ENCODE measurements around the gene ZRANB2. TPM values are rescaled to one million over a fixed set of nuclear protein-coding genes. Genes with fewer than 3 reads are reported as not detected.

The ZRANB2 gene
- total RNA-seq, 1 donor from 2014 or later, result 112 TPM

GRCh38 chr1:71068325-71069240, 12.3 kb downstream of the ZRANB2 start:
- TF ChIP-seq, protein P1, sequence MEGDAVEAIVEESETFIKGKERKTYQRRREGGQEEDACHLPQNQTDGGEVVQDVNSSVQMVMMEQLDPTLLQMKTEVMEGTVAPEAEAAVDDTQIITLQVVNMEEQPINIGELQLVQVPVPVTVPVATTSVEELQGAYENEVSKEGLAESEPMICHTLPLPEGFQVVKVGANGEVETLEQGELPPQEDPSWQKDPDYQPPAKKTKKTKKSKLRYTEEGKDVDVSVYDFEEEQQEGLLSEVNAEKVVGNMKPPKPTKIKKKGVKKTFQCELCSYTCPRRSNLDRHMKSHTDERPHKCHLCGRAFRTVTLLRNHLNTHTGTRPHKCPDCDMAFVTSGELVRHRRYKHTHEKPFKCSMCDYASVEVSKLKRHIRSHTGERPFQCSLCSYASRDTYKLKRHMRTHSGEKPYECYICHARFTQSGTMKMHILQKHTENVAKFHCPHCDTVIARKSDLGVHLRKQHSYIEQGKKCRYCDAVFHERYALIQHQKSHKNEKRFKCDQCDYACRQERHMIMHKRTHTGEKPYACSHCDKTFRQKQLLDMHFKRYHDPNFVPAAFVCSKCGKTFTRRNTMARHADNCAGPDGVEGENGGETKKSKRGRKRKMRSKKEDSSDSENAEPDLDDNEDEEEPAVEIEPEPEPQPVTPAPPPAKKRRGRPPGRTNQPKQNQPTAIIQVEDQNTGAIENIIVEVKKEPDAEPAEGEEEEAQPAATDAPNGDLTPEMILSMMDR (conservative IDR thresholded peaks at IDR 0.05), result no peak
- Mint-ChIP-seq H3K9me3 (no peaks in the 10 kb centered on the region), H3K27me3 (no peaks in the 10 kb centered on the region), H3K4me1 (ENCODE audit: unreplicated experiment) (no peaks in the 10 kb centered on the region), H3K36me3 (peaks cover 33% of the 10 kb centered on the region), H3K4me3 (no peak overlapping the region), H3K27ac (no peak overlapping the region)
- DNase-seq (ENCODE audit: extremely low spot score, unreplicated experiment), result no peak

GRCh38 chr1:71054791-71055190, 26.0 kb downstream of the ZRANB2 start:
- H3K4me3 Mint-ChIP-seq, result no peak overlapping the region

GRCh38 chr1:71054281-71054731, 26.5 kb downstream of the ZRANB2 start:
- Mint-ChIP-seq H3K4me3 (no peak overlapping the region), H3K27me3 (peaks cover 15% of the 10 kb centered on the region), H3K4me1 (ENCODE audit: unreplicated experiment) (no peaks in the 10 kb centered on the region), H3K27ac (no peak overlapping the region), H3K36me3 (peaks cover 15% of the 10 kb centered on the region), H3K9me3 (no peaks in the 10 kb centered on the region)
- DNase-seq (ENCODE audit: extremely low spot score, unreplicated experiment), result no peak
- TF ChIP-seq, protein P1 (conservative IDR thresholded peaks at IDR 0.05), result no peak

More at GRCh38 chr1:71054791-71055190, 26.0 kb downstream of the ZRANB2 start:
- TF ChIP-seq, protein P1 (conservative IDR thresholded peaks at IDR 0.05), result no peak
- H3K36me3 Mint-ChIP-seq, result peaks cover 17% of the 10 kb centered on the region
- no peak overlapping the region for H3K27ac Mint-ChIP-seq
- H3K9me3 Mint-ChIP-seq, result no peaks in the 10 kb centered on the region
- no peak for DNase-seq (ENCODE audit: extremely low spot score, unreplicated experiment)
- H3K27me3 Mint-ChIP-seq, result peaks cover 11% of the 10 kb centered on the region
- no peaks in the 10 kb centered on the region for H3K4me1 Mint-ChIP-seq (ENCODE audit: unreplicated experiment)

DNA sequence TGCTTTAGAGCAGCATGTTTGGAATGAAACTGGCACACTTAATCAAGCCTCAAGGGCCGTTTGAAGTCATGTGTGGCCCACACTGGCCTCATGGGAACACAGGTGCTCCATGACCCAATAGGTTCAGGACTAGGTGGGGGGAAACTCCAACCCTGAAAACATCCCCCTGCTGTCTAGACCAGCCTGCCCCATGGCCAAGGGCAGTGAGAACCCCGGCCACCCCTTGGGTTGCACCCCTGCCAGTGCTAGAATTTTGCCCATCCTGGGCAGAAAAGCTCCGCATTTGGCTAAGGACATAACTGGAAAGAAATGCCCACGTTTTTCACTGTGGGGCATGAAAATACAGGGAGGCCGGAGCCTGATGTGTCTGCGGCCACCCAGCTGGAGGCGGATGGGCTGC, 27.1 kb downstream of the ZRANB2 start:
- Mint-ChIP-seq H3K36me3 (peaks cover 9% of the 10 kb centered on the region), H3K27ac (no peak overlapping the region), H3K9me3 (no peaks in the 10 kb centered on the region), H3K27me3 (peaks cover 20% of the 10 kb centered on the region), H3K4me3 (no peak overlapping the region), H3K4me1 (ENCODE audit: unreplicated experiment) (no peaks in the 10 kb centered on the region)
- TF ChIP-seq, protein P1 (conservative IDR thresholded peaks at IDR 0.05), result no peak
- DNase-seq (ENCODE audit: extremely low spot score, unreplicated experiment), result no peak

DNA sequence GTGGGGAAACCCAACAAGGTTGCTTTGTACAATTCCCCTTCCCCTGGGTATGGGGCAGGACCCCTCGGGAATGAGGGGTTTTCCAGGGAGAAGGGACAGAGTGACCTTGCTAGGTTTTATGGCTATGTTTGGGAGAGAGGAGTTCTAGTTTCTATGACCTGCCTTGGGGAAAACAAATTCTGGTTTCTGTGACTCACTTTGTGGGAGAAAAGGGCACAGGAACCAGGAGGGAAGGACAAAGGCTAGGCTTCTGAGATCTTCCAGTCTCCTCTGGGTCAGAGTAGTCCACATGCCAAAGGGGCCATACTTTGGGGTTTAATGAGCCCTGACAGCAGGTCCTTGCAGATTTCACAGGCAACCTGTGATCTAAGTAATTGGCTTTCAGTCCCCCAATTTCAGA, 27.7 kb downstream of the ZRANB2 start:
- Mint-ChIP-seq H3K27ac (no peak overlapping the region), H3K9me3 (no peaks in the 10 kb centered on the region), H3K36me3 (peaks cover 7% of the 10 kb centered on the region), H3K4me3 (no peak overlapping the region), H3K4me1 (ENCODE audit: unreplicated experiment) (no peaks in the 10 kb centered on the region), H3K27me3 (peaks cover 26% of the 10 kb centered on the region)
- TF ChIP-seq, protein P1 (conservative IDR thresholded peaks at IDR 0.05), result no peak
- no peak for DNase-seq (ENCODE audit: extremely low spot score, unreplicated experiment)
